HG02884 (cell line): ENCODE measurements around the gene CTIF.
A peak's percentile ranks its signal among the peaks of the same experiment; 100 is the strongest.

Experiments used
- ATAC-seq: cut with Tn5 transposase; IDR thresholded peaks from one replicate; pipeline ENCODE4 v1.9.1; 2021; ENCODE audit warnings: mild to moderate bottlenecking, moderate library complexity; ENCODE audit not compliant: unreplicated experiment

The CTIF gene

DNA sequence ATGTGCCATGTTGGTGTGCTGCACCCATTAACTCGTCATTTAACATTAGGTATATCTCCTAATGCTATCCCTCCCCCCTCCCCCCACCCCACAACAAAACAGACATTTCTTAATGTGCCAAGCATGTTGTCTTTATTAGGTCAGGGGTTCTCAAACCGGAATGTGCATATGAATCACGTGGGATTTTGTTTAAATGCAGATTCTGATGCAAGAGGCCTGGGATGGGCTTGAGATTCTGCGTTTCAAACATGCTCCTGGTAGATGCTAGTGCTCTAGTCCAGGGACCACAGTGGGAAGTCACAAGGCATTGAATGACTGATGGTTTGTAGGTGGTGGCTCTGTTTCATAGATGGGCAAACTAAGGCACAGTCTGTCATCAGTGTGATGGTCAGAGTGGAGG, 227.2 kb downstream of the CTIF start:
- no peak for ATAC-seq

- ATAC-seq, result no peak
These were observed 227.7 kb downstream of the CTIF start for GRCh38 chr18:48766487-48766886.

DNA sequence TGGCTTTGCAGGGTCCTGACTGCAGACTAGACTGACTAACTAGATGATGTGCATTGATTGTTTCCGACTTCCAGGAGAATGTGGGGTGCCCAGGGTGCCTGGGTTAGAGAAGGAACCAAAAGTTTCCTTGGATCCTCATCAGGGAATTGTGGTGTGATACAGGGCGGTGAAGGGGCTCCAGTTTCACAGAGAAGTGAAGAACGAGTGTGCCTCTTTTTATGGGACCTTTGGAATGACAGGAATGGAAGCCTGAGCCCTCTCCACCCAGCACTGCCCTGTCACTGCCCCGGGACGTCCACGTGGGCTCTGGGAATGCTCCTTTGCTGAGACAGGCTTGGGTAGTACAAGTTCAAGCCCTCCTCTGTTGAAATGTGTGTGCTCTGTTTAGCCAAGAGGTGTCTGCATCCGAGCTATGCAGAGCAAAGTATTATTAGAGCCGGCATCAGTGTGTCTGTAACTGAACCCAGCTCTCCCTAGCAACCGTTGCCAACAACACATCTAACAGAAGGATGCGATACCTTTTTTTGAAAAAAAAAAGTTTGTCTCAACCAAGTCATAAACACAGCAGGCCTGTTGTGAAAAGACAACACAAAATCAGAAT, 228.4 kb downstream of the CTIF start:
- no peak for ATAC-seq

DNA sequence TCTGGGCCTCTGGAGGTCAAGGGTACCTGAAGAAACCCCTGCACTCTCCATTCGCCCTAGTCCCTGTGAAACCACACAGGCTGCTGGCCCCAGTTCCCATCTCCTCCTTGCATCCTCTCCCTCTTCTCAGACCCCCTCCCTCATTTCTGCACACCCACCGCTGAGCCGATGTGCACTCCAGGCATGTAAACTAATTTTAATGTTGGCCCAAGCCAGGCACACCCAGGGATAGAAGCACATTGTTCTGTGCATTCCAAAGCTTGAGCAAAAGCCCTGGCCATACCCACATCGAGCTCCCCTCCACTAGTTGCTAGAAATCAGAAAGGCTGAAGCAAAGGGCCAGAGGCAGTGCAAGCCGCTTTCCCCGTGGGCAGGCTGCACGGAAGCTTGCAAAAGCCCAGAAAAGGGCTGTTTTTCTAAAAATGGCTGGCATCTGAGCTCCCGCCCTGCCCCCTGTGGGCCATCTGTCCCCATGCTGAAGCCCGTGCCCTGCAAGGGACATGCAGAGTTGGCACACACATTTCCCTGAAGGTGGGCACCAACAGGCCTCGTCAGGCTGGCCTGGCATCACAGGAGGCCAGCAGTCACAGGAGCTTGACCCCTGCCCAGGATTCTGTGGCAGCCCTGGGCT, 230.3 kb downstream of the CTIF start:
- ATAC-seq, result no peak

DNA sequence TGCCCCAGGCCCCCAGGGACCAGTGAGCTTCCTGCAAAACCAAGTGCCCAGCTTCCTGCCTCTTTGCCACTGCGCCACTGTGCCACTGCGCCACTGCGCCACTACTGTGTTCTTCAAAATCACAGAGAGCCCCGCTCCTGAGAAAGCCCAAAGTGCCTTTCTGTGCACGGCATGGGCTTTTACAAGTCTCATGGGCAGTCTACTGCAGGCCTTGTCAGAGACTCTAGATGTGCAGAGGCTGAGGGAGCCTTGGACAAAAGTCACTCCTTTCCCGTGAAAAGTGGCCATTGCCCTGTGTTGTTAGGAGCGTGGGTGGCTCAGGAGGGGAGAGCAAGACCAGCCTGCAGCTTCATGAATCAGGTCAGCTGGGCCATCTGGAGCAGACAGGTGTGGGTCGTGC, 231.4 kb downstream of the CTIF start:
- ATAC-seq, result no peak

- no peak for ATAC-seq
These were observed 233.0 kb downstream of the CTIF start for GRCh38 chr18:48771641-48772375.

DNA sequence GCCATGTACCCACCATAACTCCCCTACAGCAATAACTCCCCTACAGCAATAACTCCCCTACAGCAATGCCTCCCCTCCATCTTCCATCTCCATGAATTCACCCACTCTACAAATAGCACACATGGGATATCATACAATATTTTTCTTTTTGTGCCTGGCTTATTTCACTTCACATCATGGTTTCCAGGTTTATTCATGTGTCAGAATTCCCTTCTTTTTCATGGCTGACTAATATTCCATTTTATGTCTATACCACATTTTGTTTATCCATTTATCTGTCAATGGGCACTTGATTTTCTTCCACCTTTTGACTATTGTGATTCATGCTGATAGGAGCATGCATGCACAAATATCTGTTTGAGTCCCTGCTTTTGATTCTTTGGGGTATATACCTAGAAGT, 233.6 kb downstream of the CTIF start:
- no peak for ATAC-seq

DNA sequence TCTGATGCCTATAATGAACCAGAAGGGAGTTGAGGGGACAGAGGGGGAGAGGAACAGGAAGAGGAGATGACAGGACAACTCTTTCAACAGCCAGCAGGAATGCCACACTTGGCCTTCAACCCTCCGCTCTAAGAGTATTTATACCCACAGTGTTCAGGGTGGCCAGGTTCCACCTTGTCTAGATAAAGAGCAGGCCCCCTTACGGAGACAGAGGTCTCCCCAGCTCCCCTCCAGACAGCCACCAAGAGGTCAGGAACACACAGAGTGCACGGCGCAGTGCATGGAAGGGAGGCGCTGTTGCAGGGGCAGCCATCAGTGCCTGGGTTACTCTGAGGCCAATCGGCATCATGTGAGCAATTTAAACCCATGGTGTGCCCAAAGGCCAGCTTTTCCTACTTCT, 235.0 kb downstream of the CTIF start:
- ATAC-seq, result no peak

- no peak for ATAC-seq
These were observed 236.1 kb downstream of the CTIF start for GRCh38 chr18:48774941-48775340.

DNA sequence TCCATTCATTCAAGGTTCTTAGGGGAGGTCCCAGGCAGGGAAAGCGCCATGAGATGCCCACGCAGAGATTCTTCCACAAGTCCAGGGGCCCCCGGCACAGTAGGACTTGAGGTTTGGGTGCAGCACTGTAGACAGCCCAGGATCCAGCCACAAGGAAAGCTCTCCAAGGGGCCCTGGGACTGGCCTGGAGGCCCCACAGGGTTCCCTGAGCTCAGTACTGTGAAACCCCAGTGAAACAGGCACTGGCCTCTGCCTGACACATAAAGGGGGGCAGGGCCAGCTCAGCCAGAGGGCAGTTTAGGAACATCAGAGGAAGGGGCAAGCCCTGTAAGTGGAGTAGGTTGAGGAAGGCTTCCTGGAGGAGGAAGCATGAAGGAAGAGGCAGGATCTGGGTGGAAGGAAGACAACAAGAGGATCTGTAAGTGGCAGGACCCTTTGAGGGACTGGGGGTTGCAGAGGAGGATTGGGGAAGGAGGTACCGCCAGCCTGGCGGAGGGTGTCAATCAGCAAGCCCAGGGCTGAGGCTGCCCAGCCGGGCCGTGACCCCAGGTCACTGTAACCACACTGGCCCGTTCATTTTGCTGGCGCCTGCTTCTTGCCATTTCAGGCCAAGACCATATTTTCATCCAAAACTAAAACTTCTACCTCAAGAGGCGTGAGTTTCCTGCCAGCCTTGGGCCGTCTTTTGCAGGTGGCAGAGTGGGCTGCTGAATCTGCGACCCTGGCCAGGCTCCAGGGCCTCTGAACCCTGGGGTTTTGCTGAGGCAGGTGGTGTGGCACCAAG, 236.7 kb downstream of the CTIF start:
- ATAC-seq, result no peak

- ATAC-seq, result no peak
These were observed 237.3 kb downstream of the CTIF start for GRCh38 chr18:48776156-48776555.

GRCh38 chr18:48776641-48777025, 237.8 kb downstream of the CTIF start:
- no peak for ATAC-seq

DNA sequence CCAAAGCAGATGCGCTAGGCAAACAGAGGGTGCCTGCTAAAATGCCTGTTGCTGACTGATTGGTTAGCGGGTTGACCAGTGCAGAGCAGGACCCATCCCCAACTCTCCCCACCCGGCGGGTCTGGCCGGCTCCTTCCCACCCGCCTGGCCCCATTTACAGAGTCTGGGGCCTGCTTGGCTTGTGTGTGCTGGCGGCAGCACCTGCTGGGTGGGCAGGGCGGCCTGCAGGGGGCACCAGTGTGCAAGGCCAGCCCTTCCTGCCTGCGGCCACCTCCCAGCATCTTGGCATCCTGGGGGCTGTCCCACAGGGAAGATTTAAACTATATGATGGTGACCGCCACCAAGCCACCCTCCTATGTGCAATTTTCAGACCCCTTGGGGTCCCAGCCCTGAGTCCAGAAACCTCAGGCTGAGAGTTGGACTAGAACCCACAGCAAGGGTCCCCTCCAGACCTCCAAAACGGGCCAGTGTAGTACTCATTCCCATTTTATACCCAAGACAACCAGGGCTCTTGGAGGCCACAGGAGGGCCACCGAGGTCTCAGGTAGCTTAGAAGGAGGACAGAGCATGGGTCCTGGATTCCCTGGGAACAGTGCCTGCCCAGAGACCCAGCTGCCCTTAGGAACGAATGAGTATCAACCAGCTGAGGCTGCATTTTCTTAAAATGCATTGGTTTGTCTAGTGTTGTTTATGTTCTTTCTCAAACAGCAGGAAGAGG, 238.4 kb downstream of the CTIF start:
- ATAC-seq, result peak; percentile 46

DNA sequence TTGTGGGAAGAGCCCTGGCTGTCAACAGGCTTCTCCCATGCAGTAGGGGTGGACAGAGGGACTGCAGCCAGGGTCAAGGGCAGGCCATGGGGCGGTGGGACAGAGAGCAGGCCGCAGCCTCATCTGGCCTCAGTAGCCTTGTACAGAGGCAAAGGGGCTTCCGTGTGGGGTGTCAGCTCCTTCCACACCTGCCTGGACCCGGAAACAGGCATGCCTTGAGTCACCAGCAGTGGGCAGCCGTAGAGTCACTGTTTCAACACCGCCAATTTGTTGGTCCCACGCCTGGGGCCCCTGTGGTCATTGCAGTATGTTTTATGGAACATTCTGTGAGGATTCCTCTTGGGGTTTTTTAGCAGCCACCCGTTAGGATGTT, 238.9 kb downstream of the CTIF start:
- ATAC-seq, result no peak

DNA sequence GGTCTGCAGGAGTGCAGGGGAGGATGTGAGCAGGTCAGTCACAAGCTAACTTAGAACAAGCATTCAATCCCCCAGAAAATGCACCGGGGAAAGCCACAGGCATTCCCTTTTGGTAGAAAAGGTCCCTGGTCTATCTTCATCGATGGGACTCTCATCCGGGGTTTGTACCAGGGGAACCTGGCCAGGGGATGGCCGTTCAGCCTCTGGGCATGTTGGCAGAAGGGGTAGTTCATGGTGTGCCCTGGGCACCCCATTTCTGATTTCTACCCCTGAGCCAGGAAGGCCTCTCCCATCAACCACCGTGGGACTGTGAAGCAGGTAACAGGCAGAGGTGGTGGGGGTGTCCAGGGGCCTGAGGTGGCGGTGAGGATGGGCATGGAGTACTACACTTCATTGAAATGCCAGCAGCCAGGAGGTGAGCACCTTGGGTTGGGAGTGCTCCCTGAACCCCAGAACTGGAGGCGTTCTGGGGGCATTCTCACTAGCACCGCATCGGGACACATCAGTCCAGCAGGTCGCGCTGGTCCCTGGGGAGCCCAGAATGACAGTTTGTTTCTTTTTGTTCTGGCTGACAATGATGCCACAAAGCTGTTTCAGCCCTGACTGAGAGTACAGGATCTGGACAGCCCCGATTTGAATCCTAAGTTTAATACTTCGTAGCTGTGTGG, 239.6 kb downstream of the CTIF start:
- ATAC-seq, result no peak

- ATAC-seq, result no peak
These were observed 240.6 kb downstream of the CTIF start for GRCh38 chr18:48779462-48779861.

GRCh38 chr18:48780201-48780912, 241.5 kb downstream of the CTIF start:
- ATAC-seq, result no peak

GRCh38 chr18:48780913-48781162, 242.0 kb downstream of the CTIF start:
- ATAC-seq, result no peak

GRCh38 chr18:48781163-48781987, 242.5 kb downstream of the CTIF start:
- no peak for ATAC-seq
